PFSK-1 (cell line): ENCODE data around the gene HPDL.

ENCODE experiments used
- FOXP2 ChIP-seq: optimal IDR thresholded peaks from 2 replicates; pipeline ENCODE3; 2011; ENCODE audit warnings: borderline replicate concordance, control low read depth, inconsistent platforms; ENCODE audit not compliant: insufficient read depth; ENCODE audit errors: extremely low read length, extremely low read depth
- POLR2AphosphoS5 ChIP-seq: IDR thresholded peaks from 2 replicates; pipeline ENCODE4 v1.6.1; 2012; ENCODE audit warnings: low read depth, mild to moderate bottlenecking, control low read depth, low read length, moderate library complexity
- SIN3A ChIP-seq: IDR thresholded peaks from 2 replicates; pipeline ENCODE4 v1.6.1; 2012; ENCODE audit warnings: mild to moderate bottlenecking, low read length, moderate library complexity, borderline replicate concordance; ENCODE audit not compliant: insufficient read depth
- TAF1 ChIP-seq: IDR thresholded peaks from 2 replicates; pipeline ENCODE4 v1.6.1; 2012; ENCODE audit warnings: low read length, control low read depth, borderline replicate concordance; ENCODE audit not compliant: insufficient read depth
- TF ChIP-seq, protein P1 (sequence below), 2 experiments: IDR thresholded peaks; 2 replicates each; pipeline versions ENCODE4 v1.6.1 to v1.8.0; 2011 to 2012; ENCODE audit warnings: low read depth in 2 of 2, low read length in 2 of 2, control low read depth in 1 of 2, inconsistent platforms in 1 of 2, mild to moderate bottlenecking in 1 of 2, moderate library complexity in 1 of 2; ENCODE audit not compliant: insufficient read depth in 1 of 2

Gene HPDL

GRCh38 chr1:45365051-45365450 lies 38.4 kb downstream of the HPDL start:
- no peak for TF ChIP-seq POLR2AphosphoS5
- no peak for TF ChIP-seq SIN3A
- no peak for TF ChIP-seq FOXP2
- TF ChIP-seq, protein P1, sequence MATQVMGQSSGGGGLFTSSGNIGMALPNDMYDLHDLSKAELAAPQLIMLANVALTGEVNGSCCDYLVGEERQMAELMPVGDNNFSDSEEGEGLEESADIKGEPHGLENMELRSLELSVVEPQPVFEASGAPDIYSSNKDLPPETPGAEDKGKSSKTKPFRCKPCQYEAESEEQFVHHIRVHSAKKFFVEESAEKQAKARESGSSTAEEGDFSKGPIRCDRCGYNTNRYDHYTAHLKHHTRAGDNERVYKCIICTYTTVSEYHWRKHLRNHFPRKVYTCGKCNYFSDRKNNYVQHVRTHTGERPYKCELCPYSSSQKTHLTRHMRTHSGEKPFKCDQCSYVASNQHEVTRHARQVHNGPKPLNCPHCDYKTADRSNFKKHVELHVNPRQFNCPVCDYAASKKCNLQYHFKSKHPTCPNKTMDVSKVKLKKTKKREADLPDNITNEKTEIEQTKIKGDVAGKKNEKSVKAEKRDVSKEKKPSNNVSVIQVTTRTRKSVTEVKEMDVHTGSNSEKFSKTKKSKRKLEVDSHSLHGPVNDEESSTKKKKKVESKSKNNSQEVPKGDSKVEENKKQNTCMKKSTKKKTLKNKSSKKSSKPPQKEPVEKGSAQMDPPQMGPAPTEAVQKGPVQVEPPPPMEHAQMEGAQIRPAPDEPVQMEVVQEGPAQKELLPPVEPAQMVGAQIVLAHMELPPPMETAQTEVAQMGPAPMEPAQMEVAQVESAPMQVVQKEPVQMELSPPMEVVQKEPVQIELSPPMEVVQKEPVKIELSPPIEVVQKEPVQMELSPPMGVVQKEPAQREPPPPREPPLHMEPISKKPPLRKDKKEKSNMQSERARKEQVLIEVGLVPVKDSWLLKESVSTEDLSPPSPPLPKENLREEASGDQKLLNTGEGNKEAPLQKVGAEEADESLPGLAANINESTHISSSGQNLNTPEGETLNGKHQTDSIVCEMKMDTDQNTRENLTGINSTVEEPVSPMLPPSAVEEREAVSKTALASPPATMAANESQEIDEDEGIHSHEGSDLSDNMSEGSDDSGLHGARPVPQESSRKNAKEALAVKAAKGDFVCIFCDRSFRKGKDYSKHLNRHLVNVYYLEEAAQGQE (IDR thresholded peaks at IDR 0.05; ENCODE audit: insufficient read depth in 1 of 2, low read depth in 2 of 2, low read length in 2 of 2): no peak
- no peak for TF ChIP-seq TAF1

DNA sequence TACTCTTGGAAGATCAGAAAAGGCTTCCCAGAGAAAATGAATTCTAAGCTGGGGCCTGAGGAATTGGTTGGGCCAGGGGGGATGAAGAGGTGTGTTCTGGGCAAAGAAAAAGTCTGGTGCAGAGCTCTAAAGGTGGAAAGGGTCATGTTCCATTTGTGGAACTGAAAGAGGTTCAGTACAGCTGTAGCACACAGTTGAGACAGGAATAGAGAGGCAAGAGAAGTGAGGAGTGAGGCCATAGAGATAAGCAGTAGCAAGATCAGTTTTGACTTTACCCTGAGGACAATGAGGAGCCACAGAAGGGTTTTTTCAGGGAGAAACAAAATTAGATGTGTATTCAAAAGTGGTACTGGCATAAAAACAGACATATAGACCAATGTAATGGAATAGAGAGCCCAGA lies 43.9 kb downstream of the HPDL start:
- TF ChIP-seq SIN3A: no peak
- no peak for TF ChIP-seq POLR2AphosphoS5
- no peak for TF ChIP-seq FOXP2
- no peak for TF ChIP-seq TAF1
- TF ChIP-seq, protein P1 (IDR thresholded peaks at IDR 0.05; ENCODE audit: insufficient read depth in 1 of 2, low read depth in 2 of 2, low read length in 2 of 2): no peak

GRCh38 chr1:45373573-45373972 lies 46.9 kb downstream of the HPDL start:
- TF ChIP-seq SIN3A (no peak), TAF1 (no peak), POLR2AphosphoS5 (no peak), FOXP2 (no peak)
- TF ChIP-seq, protein P1 (IDR thresholded peaks at IDR 0.05; ENCODE audit: insufficient read depth in 1 of 2, low read depth in 2 of 2, low read length in 2 of 2): no peak

DNA sequence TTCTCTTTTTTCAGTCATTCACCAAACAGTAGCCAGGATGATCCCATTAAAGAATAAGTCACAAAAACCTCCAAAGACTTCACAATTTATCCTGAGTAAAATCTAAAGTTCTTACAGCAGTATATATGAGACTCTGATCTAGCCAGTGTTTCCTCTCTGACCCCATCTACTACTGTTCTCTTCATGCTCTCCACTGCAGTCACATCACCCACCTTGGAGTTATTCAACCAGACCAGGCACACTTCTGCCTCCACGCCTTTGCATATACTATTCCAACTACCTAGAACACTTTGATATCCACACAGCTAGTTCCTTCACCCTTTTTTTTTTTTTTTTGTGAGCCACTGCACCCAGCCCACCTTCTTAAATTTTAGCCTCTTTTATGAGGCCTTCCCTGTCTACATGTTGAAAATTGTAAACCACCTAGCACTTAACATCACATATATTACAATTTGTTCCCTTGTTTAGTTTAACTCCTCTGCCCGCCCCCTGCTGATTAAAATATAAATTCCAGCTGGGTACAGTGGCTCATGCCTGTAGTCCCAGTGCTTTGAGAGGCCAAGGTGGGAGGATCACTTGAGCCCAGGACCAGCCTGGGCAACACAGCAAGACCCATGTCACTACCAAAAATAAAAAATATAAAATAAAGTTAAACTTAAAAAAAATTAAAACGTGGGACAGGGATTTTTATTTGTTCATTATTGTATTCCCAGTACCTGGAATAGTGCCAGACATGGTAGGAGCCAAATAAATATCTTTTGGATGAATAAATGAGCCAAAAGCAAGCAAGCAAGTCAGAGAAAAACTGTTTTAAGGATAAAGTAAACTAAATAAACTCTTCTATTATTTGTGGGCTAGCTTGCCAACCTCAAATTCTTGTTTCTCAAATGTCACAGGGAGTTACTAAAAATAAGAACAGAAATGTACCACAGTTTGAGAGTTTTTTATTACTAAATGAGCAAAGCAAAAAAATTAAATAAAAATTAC lies 48.7 kb downstream of the HPDL start:
- no peak for TF ChIP-seq SIN3A
- TF ChIP-seq, protein P1 (IDR thresholded peaks at IDR 0.05; ENCODE audit: insufficient read depth in 1 of 2, low read depth in 2 of 2, low read length in 2 of 2): no peak
- TF ChIP-seq FOXP2: no peak
- no peak for TF ChIP-seq TAF1
- no peak for TF ChIP-seq POLR2AphosphoS5
